Activated naive CD8-positive, alpha-beta T cell treated with anti-CD3 and anti-CD28 coated beads, Interleukin-2, amount 50 U/mL, for 16 hours (primary cell): ENCODE data around the gene NOL9.
"Not testable (repeated sequence)": the region's sequence is repeated elsewhere in the genome, so short reads cannot be mapped to it uniquely, and the experiment has no call there.

Experiments
- DNase-seq: peaks from one replicate; pipeline ENCODE4 v3.0.0-alpha.2; 2020; ENCODE audit warnings: low read depth, low spot score

Gene NOL9

GRCh38 chr1:6503884-6504602 is 50.3 kb downstream of the NOL9 start:
- DNase-seq = no peak

- no peak for DNase-seq
Observed at GRCh38 chr1:6502000-6502891, 52.1 kb downstream of the NOL9 start.

GRCh38 chr1:6501279-6501813 is 53.0 kb downstream of the NOL9 start:
- no peak for DNase-seq

GRCh38 chr1:6500544-6501278 is 53.6 kb downstream of the NOL9 start:
- DNase-seq = no peak

- DNase-seq = no peak
Observed at GRCh38 chr1:6499296-6499695, 55.0 kb downstream of the NOL9 start.

GRCh38 chr1:6498576-6499111 is 55.7 kb downstream of the NOL9 start:
- DNase-seq = no peak

- no peak for DNase-seq
Observed at GRCh38 chr1:6497867-6498575, 56.3 kb downstream of the NOL9 start.

- no peak for DNase-seq
Observed at GRCh38 chr1:6497215-6497866, 57.0 kb downstream of the NOL9 start.

GRCh38 chr1:6496890-6497214 is 57.5 kb downstream of the NOL9 start:
- DNase-seq = no peak

GRCh38 chr1:6496365-6496721 is 58.0 kb downstream of the NOL9 start:
- DNase-seq = no peak

GRCh38 chr1:6495540-6496364 is 58.6 kb downstream of the NOL9 start:
- DNase-seq = no peak

- no peak for DNase-seq
Observed at GRCh38 chr1:6495041-6495441, 59.3 kb downstream of the NOL9 start.

GRCh38 chr1:6494627-6495026 is 59.7 kb downstream of the NOL9 start:
- DNase-seq = no peak

GRCh38 chr1:6493834-6494223 is 60.5 kb downstream of the NOL9 start:
- not testable (repeated sequence) for DNase-seq

GRCh38 chr1:6491966-6492365 is 62.3 kb downstream of the NOL9 start:
- DNase-seq = no peak

- no peak for DNase-seq
Observed at GRCh38 chr1:6491480-6491962, 62.8 kb downstream of the NOL9 start, which contains the start of gene PLEKHG5. Gene PLEKHG5, minus strand, starts transcription at chr1:6491667. Its CDS starts 14,096 bp downstream, at chr1:6477571.

- DNase-seq = no peak
Observed at GRCh38 chr1:6491081-6491449, 63.2 kb downstream of the NOL9 start.

- no peak for DNase-seq
Observed at GRCh38 chr1:6490181-6491080, 63.9 kb downstream of the NOL9 start.

GRCh38 chr1:6489799-6490180 is 64.5 kb downstream of the NOL9 start:
- DNase-seq = peak; percentile 47
